ENCODE data around the gene USP1.

USP1 gene, protein sequence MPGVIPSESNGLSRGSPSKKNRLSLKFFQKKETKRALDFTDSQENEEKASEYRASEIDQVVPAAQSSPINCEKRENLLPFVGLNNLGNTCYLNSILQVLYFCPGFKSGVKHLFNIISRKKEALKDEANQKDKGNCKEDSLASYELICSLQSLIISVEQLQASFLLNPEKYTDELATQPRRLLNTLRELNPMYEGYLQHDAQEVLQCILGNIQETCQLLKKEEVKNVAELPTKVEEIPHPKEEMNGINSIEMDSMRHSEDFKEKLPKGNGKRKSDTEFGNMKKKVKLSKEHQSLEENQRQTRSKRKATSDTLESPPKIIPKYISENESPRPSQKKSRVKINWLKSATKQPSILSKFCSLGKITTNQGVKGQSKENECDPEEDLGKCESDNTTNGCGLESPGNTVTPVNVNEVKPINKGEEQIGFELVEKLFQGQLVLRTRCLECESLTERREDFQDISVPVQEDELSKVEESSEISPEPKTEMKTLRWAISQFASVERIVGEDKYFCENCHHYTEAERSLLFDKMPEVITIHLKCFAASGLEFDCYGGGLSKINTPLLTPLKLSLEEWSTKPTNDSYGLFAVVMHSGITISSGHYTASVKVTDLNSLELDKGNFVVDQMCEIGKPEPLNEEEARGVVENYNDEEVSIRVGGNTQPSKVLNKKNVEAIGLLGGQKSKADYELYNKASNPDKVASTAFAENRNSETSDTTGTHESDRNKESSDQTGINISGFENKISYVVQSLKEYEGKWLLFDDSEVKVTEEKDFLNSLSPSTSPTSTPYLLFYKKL

DNA sequence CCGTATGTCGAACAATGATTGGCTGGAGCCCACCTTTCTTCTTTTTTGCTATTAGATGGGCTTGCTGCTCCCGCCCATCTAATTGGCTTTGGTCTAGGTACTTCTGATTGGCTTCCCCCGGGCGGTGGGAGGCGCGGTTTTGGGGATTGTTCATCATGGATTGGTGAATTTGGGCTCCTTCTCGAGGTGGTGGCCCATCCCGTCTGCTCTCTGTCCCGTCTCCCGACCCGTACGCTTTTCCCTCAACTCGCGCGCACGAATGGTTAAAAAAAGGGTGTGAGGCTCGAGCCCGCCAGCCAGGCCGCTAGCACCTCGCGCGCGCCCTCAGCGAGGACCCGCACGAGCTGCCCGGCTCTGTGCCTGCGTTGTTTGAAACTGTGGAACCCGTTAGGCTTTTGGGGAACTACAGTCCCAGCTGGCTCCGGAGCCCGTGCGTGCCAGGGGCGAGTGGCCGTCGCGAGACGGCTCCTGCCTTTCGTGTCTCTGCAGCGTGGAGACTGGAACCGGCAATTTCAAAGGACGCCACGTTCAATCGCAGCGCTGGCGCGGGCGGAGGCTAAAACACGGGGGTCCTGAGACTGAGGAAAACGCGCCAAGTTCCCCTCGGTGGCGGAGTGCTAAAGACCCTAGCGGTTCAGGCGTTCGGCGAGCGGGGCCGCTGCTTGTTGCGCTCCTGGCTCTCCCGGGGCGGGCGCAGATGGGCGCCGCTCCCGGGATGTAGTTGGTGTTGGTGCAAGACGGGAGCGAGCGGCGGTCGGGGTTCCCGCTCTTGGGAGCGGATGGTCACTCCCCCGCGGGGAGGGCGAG is at the start of gene USP1:
Gene USP1, plus strand, starts transcription at position 584 of the 807 bp plus-strand sequence. CDS start 2,819 bp downstream, outside the sequence.
- no peak for TF ChIP-seq GATA2 (IDR thresholded peaks at IDR 0.05; ENCODE audit: low read depth, low read length)
- no peak for TF ChIP-seq GATA3 (IDR thresholded peaks at IDR 0.05; ENCODE audit: low read depth, low read length)

DNA sequence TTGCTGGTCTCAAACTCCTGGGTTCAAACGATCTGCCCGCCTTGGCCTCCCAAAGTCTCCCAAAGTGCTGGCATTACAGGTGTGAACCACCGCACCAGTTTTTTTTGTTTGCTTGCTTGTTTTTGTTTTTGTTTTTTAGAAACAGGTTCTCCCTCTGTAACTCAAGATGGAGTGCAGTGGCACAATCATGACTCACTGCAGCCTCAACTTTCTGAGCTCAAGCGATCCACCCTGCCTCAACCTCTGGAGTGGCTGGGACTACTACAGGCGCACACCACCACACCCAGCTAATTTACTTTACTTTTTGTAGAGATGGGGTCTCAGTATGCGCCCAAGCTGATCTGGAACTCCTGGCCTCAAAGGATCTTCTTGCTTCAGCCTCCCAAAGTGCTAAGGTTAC is 47.3 kb upstream of the USP1 start:
- TF ChIP-seq GATA2 (IDR thresholded peaks at IDR 0.05; ENCODE audit: low read depth, low read length) (no peak), GATA3 (IDR thresholded peaks at IDR 0.05; ENCODE audit: low read depth, low read length) (no peak)

DNA sequence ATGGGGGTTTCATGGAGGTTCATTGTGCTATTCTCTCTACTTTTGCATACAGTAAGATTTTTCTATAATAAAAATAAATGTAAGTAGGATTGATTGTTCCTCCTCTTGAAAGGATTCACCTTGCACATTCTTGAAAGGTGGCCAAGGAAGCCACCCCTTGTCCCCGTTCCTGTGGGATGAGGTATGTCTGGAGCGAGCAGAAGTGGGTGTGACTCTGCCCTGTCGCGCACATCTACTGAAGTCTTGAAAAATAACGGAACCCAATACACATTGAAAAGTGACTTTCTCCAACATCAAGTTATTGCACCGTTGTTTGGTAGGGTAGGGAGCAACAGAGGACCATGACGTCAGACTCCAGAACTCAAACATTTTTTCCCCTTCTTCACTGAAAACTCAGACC is 46.8 kb upstream of the USP1 start:
- TF ChIP-seq GATA2 (IDR thresholded peaks at IDR 0.05; ENCODE audit: low read depth, low read length) (no peak), GATA3 (IDR thresholded peaks at IDR 0.05; ENCODE audit: low read depth, low read length) (no peak)

- TF ChIP-seq GATA2 (IDR thresholded peaks at IDR 0.05; ENCODE audit: low read depth, low read length) (no peak), GATA3 (IDR thresholded peaks at IDR 0.05; ENCODE audit: low read depth, low read length) (no peak)
Measured at GRCh38 chr1:62391369-62391971, 45.4 kb upstream of the USP1 start.

DNA sequence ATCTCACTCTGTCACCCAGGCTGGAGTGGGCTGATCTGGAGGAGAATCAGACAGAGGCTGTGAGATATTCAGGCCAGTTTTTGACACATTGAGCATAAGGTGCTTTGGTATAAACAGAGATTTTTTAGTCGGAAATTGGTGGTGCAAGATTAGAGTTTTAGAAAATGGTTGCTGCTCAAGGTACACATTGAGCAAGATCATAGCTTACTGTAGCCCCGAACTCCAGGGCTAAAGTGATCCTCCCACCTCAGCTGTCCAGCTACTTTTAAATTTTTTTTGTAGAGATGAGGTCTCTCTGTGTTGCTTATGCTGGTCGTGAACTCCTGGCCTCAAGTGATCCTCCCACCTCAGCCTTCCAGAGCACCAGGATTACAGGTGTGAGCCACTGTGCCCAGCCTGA is 43.9 kb upstream of the USP1 start:
- TF ChIP-seq GATA3 (IDR thresholded peaks at IDR 0.05; ENCODE audit: low read depth, low read length): no peak

- TF ChIP-seq GATA3 (IDR thresholded peaks at IDR 0.05; ENCODE audit: low read depth, low read length) (no peak), GATA2 (IDR thresholded peaks at IDR 0.05; ENCODE audit: low read depth, low read length) (no peak)
Measured at GRCh38 chr1:62394646-62395045, 42.2 kb upstream of the USP1 start.

DNA sequence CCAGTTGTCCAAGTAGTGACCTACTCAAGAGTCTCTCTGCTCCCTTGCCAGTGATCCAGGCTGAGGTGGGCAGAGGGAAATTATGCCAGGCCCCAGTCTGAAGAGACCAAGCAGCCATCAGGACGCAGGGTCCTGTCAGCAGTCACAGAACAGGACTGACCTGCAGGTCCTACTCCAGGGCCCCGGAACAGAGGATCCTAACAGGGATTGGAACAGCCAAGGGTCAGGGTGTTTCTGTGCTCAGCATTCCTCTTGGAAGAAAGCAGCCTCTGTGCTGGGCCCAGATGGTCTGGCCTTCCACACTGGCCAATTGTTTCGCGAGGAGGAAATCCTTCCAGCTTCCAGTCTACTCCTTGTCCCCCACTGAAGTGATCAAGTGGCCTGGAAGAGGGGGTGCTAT is 41.6 kb upstream of the USP1 start:
- no peak for TF ChIP-seq GATA3 (IDR thresholded peaks at IDR 0.05; ENCODE audit: low read depth, low read length)
- TF ChIP-seq GATA2 (IDR thresholded peaks at IDR 0.05; ENCODE audit: low read depth, low read length): no peak

DNA sequence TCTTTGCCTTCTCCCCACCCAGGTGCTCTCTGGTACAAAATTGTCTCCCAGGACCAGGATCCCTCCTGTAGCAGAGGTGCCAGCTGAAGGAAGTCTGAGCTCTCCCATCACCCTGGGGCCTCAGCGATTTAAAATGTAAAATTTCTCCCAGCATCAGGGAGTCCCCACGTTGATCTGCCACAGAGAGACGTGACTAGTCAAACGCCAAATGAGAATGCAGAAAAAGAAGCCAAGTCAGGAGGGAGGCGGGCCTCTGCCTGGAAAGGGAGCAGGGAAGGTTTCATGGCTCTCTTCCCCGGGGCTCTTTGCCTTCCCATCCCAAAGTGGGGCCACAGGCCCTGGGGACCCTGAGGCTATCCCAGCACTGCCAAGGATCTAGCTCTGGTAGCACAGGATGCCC is 40.0 kb upstream of the USP1 start:
- TF ChIP-seq GATA3 (IDR thresholded peaks at IDR 0.05; ENCODE audit: low read depth, low read length) (no peak), GATA2 (IDR thresholded peaks at IDR 0.05; ENCODE audit: low read depth, low read length) (no peak)

DNA sequence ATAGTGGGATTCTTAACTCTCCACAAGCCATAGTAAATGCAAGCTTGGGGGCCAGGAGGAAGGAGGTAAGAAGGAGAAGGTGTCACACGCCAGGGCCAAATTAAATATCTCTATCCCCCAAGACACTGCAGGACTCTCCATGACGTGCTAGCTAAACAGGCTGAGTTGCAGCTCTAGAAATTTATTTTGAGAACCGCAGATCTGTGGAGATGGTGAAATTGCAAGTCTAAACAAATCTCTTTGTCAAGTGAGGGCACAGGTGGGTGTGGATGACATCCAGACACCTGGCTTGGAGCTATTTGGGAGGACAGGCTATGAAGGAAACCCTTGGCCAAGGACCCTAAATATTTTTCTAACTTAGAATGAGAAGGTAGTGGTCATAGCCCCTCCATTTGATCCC is 39.5 kb upstream of the USP1 start:
- TF ChIP-seq GATA2 (IDR thresholded peaks at IDR 0.05; ENCODE audit: low read depth, low read length) (no peak), GATA3 (IDR thresholded peaks at IDR 0.05; ENCODE audit: low read depth, low read length) (no peak)

DNA sequence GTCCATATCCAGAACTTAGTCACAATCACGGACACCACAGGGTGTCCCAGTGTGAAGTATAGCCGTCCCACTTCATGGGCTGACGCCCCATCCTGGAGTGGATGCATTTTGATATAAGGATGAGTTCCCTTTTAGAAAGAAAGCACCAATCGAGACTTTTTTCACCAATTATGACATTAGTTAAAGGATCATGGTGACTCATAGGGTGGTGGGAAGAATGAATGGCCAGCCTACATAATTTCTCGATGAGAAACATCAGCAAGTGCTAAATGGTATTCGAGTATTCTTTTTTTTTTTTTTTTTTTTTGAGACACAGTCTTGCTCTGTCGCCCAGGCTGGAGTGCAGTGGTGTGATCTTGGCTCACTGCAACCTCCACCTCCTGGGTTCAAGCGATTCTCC is 38.5 kb upstream of the USP1 start:
- TF ChIP-seq GATA2 (IDR thresholded peaks at IDR 0.05; ENCODE audit: low read depth, low read length) (no peak), GATA3 (IDR thresholded peaks at IDR 0.05; ENCODE audit: low read depth, low read length) (no peak)

- TF ChIP-seq GATA3 (IDR thresholded peaks at IDR 0.05; ENCODE audit: low read depth, low read length) (no peak), GATA2 (IDR thresholded peaks at IDR 0.05; ENCODE audit: low read depth, low read length) (no peak)
Measured at GRCh38 chr1:62401034-62401760, 35.7 kb upstream of the USP1 start.

- no peak for TF ChIP-seq GATA2 (IDR thresholded peaks at IDR 0.05; ENCODE audit: low read depth, low read length)
- no peak for TF ChIP-seq GATA3 (IDR thresholded peaks at IDR 0.05; ENCODE audit: low read depth, low read length)
Measured at GRCh38 chr1:62405247-62405646, 31.6 kb upstream of the USP1 start.

DNA sequence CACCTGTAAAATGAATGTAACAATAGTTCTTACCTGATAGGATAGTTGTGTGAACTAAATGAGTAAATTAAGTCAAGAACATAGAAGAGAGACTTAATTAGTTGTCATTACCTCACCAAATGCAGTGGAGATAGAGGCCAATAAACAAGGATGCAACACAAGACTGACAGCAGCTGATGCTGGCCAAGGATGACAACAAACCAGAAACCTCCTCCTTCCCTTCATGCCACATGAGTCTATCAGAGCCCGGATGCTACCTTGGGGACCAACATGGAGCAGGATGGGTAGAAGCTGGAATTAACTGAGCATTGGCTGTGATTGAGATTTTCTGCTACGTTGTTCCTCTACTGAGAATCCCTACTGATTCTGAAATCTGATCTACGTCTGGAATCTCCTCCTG is 30.3 kb upstream of the USP1 start:
- TF ChIP-seq GATA2 (IDR thresholded peaks at IDR 0.05; ENCODE audit: low read depth, low read length) (no peak), GATA3 (IDR thresholded peaks at IDR 0.05; ENCODE audit: low read depth, low read length) (no peak)
